Dedifferentiated amniotic fluid mesenchymal stem cell (primary cell): ENCODE data around the gene E2F2.

Source experiments
- DNase-seq: peaks from one replicate; pipeline ENCODE4 v3.0.0-alpha.2; 2016; ENCODE audit errors: extremely low spot score

The E2F2 gene

DNA sequence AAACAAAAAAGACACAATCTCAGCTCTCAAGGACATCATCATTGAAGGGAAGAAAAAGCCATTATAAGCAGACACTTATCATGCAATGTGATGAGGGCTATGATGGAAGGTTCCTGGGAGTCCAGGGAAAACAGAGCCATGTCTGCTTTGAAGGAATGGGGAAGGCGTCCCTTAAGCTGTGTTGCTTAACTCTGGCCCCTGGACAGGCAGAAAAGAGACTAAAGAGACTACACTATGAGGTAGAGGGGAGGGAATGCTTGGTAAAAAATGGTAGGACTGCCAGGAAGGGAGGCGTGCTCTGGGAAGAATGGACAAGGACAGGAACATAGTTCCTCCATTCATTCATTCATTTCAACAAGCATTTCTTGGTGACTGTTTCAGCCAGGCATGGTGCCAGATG, 68.3 kb downstream of the E2F2 start:
- no peak for DNase-seq

DNA sequence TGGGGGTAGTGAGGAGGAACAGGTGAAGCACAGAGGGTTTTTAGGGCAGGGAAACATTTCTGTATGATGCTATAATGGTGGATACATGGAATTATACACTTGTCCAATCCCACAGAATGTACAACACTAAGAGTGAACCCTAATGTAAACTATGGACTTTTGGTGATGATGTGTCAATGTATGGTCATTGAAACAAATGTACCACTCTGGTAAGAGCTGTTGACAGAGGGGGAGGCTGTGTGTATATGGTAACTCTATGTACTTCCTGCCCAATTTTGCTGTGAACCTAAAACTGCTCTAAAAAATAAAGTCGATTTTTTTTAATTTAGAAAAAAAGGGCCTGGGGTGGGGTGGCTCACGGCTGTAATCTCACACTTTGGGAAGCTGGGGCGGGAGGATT, 70.0 kb downstream of the E2F2 start:
- no peak for DNase-seq

DNA sequence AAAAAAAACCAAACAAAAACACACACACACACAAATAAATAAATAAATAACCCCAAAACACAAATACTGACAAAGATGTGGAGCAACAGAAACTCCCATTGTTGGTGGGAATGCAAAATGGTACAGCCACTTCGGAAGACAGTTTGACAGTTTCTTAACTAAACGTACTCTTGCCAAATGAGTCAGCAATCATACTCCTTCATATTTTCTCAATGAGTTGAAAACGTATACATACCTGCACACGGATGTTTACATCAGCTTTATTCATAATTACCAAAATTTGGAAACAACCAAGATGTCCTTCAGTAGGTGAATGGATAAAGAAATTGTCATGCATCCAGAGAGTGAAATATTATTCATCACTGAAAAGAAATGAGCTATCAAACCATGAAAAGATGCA, 70.5 kb downstream of the E2F2 start:
- no peak for DNase-seq

DNA sequence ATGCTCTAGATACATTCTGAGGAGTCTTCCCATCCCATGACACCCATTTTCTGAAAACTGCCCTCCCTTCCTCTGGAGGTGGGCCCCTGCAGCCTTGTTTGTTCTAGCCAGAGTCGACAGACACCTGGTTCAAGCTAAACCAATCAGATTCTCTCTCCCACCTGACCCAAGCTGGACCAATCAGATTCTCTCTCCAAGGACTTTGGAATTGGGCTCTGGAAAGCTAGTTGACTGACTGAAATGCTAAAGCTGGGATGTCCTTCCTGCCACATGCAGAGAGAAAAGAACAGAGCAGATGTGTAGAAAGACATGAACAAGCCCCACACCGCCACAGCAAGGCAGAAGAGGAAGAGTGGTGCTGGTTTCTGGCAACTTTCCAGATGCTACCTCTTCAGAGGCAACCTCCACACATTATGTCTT, 71.7 kb downstream of the E2F2 start:
- no peak for DNase-seq
